ENCODE data around the gene PPY. TPM values are rescaled to one million over a fixed set of nuclear protein-coding genes. Genes with fewer than 3 reads are reported as not detected.

PPY gene
- total RNA-seq, 1 experiment from 2014 or later = not detected

- Mint-ChIP-seq H3K9me3 (no peaks in the 10 kb centered on the region), H3K4me3 (no peak overlapping the region), H3K4me1 (peaks cover 10% of the 10 kb centered on the region), H3K27me3 (ENCODE audit: low read depth) (peaks cover 58% of the 10 kb centered on the region), H3K36me3 (no peaks in the 10 kb centered on the region), H3K27ac (no peak overlapping the region)
- ATAC-seq (no peak), DNase-seq (ENCODE audit: low spot score) (no peak)
- CTCF ChIA-PET = interaction anchor here (1.3 to 1.4 kb wide), 3 partner anchors 47 to 70 kb away, joined by 3 to 5 read pairs (median 4); no protein-coding TSS in a partner anchor
- POLR2A ChIA-PET = no interaction called here
- TF ChIP-seq TEAD4 (CRISPR knock-in tag; IDR thresholded peaks at IDR 0.05) (no peak), FOXP1 (CRISPR knock-in tag; IDR thresholded peaks at IDR 0.05; ENCODE audit: borderline replicate concordance) (no peak)
- TF ChIP-seq, protein P1, sequence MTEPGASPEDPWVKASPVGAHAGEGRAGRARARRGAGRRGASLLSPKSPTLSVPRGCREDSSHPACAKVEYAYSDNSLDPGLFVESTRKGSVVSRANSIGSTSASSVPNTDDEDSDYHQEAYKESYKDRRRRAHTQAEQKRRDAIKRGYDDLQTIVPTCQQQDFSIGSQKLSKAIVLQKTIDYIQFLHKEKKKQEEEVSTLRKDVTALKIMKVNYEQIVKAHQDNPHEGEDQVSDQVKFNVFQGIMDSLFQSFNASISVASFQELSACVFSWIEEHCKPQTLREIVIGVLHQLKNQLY (CRISPR knock-in tag; IDR thresholded peaks at IDR 0.05) = no peak
These were observed 6.4 kb downstream of the PPY start for GRCh38 chr17:43935926-43936261.

DNA sequence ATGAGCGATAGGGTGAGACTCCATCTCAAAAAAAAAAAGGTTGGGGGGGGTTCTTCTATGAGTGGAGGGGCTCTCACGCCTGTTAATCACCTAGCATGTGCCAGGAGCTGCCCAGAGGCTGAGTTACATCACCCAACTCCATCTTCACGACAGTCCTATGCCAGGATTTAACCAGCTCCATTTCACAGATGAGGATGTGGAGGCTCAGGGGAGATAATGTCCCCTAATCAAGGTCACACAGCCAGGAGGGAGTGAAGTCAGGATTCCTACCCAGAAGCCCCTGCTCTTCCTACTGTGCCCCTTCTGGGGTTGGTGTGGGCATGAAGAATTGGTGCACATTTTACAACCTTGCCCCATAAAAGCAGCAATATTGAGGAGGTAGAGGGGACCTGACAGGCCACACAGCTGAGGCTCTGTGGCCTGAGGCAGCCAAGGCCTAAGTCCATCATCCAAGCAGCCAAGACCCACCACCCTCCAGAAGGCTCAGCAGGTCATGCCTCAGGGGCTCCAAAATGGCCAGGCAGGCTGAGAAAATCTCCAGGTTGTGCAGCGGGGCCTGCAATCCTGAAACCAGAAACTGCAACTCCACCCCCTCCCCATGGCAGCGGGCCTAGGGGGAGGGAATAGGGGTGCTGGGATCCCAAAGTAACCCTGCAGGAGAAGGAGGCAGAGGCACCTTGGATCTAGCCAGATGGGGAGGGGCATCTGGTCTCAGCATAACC lies 6.9 kb downstream of the PPY start:
- Mint-ChIP-seq H3K27me3 (ENCODE audit: low read depth) (peaks cover 55% of the 10 kb centered on the region), H3K27ac (no peak overlapping the region), H3K4me1 (peaks cover 5% of the 10 kb centered on the region), H3K9me3 (no peaks in the 10 kb centered on the region), H3K36me3 (no peaks in the 10 kb centered on the region), H3K4me3 (no peak overlapping the region)
- ATAC-seq (no peak), DNase-seq (ENCODE audit: low spot score) (no peak)
- TF ChIP-seq ZNF281 (CRISPR knock-in tag; IDR thresholded peaks at IDR 0.05) (no peak), FOXJ3 (CRISPR knock-in tag; IDR thresholded peaks at IDR 0.05; ENCODE audit: borderline replicate concordance) (no peak), FOXK1 (CRISPR knock-in tag; IDR thresholded peaks at IDR 0.05) (no peak), MXD4 (CRISPR knock-in tag; IDR thresholded peaks at IDR 0.05; ENCODE audit: borderline replicate concordance) (no peak), ZNF423 (CRISPR knock-in tag; IDR thresholded peaks at IDR 0.05) (no peak), SMAD3 (CRISPR knock-in tag; IDR thresholded peaks at IDR 0.05; ENCODE audit: borderline replicate concordance) (no peak), IRF1 (CRISPR knock-in tag; IDR thresholded peaks at IDR 0.05) (no peak), SP1 (CRISPR knock-in tag; conservative IDR thresholded peaks at IDR 0.05) (no peak), JUN (CRISPR knock-in tag; IDR thresholded peaks at IDR 0.05) (no peak), STAT6 (CRISPR knock-in tag; conservative IDR thresholded peaks at IDR 0.05; ENCODE audit: low read depth) (no peak)
- TF ChIP-seq, protein P2, sequence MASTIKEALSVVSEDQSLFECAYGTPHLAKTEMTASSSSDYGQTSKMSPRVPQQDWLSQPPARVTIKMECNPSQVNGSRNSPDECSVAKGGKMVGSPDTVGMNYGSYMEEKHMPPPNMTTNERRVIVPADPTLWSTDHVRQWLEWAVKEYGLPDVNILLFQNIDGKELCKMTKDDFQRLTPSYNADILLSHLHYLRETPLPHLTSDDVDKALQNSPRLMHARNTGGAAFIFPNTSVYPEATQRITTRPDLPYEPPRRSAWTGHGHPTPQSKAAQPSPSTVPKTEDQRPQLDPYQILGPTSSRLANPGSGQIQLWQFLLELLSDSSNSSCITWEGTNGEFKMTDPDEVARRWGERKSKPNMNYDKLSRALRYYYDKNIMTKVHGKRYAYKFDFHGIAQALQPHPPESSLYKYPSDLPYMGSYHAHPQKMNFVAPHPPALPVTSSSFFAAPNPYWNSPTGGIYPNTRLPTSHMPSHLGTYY (CRISPR knock-in tag; IDR thresholded peaks at IDR 0.05) = no peak
- TF ChIP-seq, protein P3, sequence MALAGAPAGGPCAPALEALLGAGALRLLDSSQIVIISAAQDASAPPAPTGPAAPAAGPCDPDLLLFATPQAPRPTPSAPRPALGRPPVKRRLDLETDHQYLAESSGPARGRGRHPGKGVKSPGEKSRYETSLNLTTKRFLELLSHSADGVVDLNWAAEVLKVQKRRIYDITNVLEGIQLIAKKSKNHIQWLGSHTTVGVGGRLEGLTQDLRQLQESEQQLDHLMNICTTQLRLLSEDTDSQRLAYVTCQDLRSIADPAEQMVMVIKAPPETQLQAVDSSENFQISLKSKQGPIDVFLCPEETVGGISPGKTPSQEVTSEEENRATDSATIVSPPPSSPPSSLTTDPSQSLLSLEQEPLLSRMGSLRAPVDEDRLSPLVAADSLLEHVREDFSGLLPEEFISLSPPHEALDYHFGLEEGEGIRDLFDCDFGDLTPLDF (CRISPR knock-in tag; IDR thresholded peaks at IDR 0.05) = no peak
- POLR2A ChIA-PET = no interaction called here
- CTCF ChIA-PET = no interaction called here
